SK-N-SH (cell line): Measurements from ENCODE around the gene TUBA3E. TPM values are rescaled to one million over a fixed set of nuclear protein-coding genes. Genes with fewer than 3 reads are reported as not detected.
"Not testable (repeated sequence)": the region's sequence is repeated elsewhere in the genome, so short reads cannot be mapped to it uniquely, and the experiment has no call there.

Experiments
- CTCF ChIA-PET: fragments of 300-600, 350-600 bp; formaldehyde crosslinking; extraction: SDS; loops from one replicate; lab custom pipeline; 2021; lab: Yijun Ruan, JAX
- POLR2A ChIA-PET: fragments of 350-600 bp; sonication (Branson Sonifier 250); formaldehyde crosslinking; extraction: SDS; loops from one replicate; lab custom pipeline; 2020; ENCODE audit warnings: antibody characterized with exemption, inconsistent platforms; lab: Yijun Ruan, JAX
- DNase-seq: peaks from one replicate; pipeline ENCODE4 v3.0.0; 2012
- H2AFZ ChIP-seq: fragments of 200-600 bp; sonication (generic); 2 replicates; pipeline ENCODE4 v1.8.1; 2016; ENCODE audit warnings: antibody characterized with exemption, mild to moderate bottlenecking, low read depth
- H3F3A ChIP-seq: fragments of 200-600 bp; sonication (generic); replicated peaks from 2 replicates; pipeline ENCODE3; 2016; ENCODE audit warnings: antibody characterized with exemption, mild to moderate bottlenecking; ENCODE audit not compliant: insufficient read depth
- H3K27ac ChIP-seq, 2 experiments: fragments of 200-500 bp in 1 of 2; fragments of 200-600 bp in 1 of 2; sonication (Bioruptor generic) in 1 of 2; sonication (generic), shearing (Covaris generic) in 1 of 2; 2 replicates each; pipeline versions ENCODE4 v1.5.1 to v1.6.1; 2014 to 2016; ENCODE audit warnings: low read depth in 2 of 2, inconsistent platforms in 1 of 2, low read length in 1 of 2, mild to moderate bottlenecking in 1 of 2, mixed read lengths in 1 of 2
- H3K27me3 ChIP-seq: fragments of 200-600 bp; sonication (generic), shearing (Covaris generic); 2 replicates; pipeline ENCODE4 v1.6.1; 2016; ENCODE audit warnings: mixed run types; ENCODE audit not compliant: insufficient read depth
- H3K36me3 ChIP-seq, 2 experiments: fragments of 200-500 bp in 1 of 2; fragments of 200-600 bp in 1 of 2; sonication (Bioruptor generic) in 1 of 2; sonication (generic) in 1 of 2; replicated peaks in 1 of 2; 2 replicates each; pipeline versions ENCODE3 to v1.5.1; 2014 to 2016; ENCODE audit warnings: low read length in 1 of 2, mild to moderate bottlenecking in 1 of 2; ENCODE audit not compliant: insufficient read depth in 2 of 2, control insufficient read depth in 1 of 2
- H3K4me1 ChIP-seq, 2 experiments: fragments of 200-500 bp in 1 of 2; fragments of 200-600 bp in 1 of 2; sonication (Bioruptor generic) in 1 of 2; sonication (generic), shearing (Covaris generic) in 1 of 2; 2 replicates each; pipeline versions ENCODE4 v1.5.1 to v1.6.1; 2014 to 2016; ENCODE audit warnings: low read depth in 1 of 2, low read length in 1 of 2, mixed run types in 1 of 2; ENCODE audit not compliant: insufficient read depth in 2 of 2, control insufficient read depth in 1 of 2
- H3K4me2 ChIP-seq: fragments of 200-600 bp; sonication (generic), shearing (Covaris generic); 2 replicates; pipeline ENCODE4 v1.6.1; 2017; ENCODE audit warnings: mixed run types
- H3K4me3 ChIP-seq, 2 experiments: fragments of 200-500 bp in 1 of 2; fragments of 200-600 bp in 1 of 2; sonication (Bioruptor generic) in 1 of 2; sonication (generic), shearing (Covaris generic) in 1 of 2; 2 replicates each; pipeline versions ENCODE4 v1.5.1 to v1.8.1; 2014 to 2016; ENCODE audit warnings: low read depth in 2 of 2, inconsistent platforms in 1 of 2, low read length in 1 of 2, mild to moderate bottlenecking in 1 of 2, mixed read lengths in 1 of 2, moderate library complexity in 1 of 2
- H3K79me2 ChIP-seq: fragments of 200-600 bp; sonication (generic); 2 replicates; pipeline ENCODE4 v1.8.1; 2017; ENCODE audit warnings: mild to moderate bottlenecking; ENCODE audit not compliant: insufficient read depth
- H3K9ac ChIP-seq: fragments of 200-600 bp; sonication (generic); 2 replicates; pipeline ENCODE4 v1.6.1; 2017; ENCODE audit warnings: mixed run types
- H3K9me2 ChIP-seq: fragments of 200-600 bp; sonication (generic); 2 replicates; pipeline ENCODE4 v1.6.1; 2017; ENCODE audit warnings: mixed run types
- H3K9me3 ChIP-seq: fragments of 200-600 bp; sonication (generic); 2 replicates; pipeline ENCODE4 v1.6.1; 2017; ENCODE audit warnings: mixed run types, mild to moderate bottlenecking, moderate library complexity
- H4K20me1 ChIP-seq: fragments of 200-600 bp; sonication (generic); 2 replicates; pipeline ENCODE4 v1.6.1; 2017; ENCODE audit warnings: mild to moderate bottlenecking, mixed run types; ENCODE audit not compliant: insufficient read depth
- WGBS: methylation state at CpG from one replicate; pipeline ENCODE4 v1.1.6; 2017; ENCODE audit warnings: low lambda C conversion rate; 5-methylcytosine and 5-hydroxymethylcytosine counted together
- polyA plus RNA-seq, 3 experiments: library from polyadenylated mRNA; depleted of rRNA; stranded (reverse); fragments of >200 nt; gene quantifications; 2 replicates each; pipeline ENCODE4 v1.2.3, GENCODE V29; 2012

TUBA3E gene
- polyA plus RNA-seq, 1 of the 3 experiments (the other 2 are of a cell fraction) = not detected

DNA sequence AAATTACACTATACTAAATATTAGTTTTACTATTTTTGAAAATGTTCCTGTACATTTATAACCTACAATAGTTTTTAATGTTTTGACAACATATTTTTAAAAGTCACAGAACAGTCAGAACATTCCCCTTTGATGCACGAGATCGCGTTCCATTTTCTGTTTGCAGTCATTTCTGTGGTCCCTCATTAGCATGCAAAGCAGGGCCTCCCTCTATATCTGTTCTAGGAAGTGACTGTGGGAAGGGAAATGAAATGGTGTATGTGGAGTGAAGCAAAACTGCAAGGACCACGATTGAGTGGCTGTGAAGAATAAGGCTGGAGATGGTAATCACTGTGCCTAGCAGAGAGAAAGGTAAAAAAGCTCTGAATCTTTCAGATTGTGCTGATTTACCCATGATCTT, 24.3 kb upstream of the TUBA3E start:
- H3F3A ChIP-seq, H2AFZ ChIP-seq, H3K9ac ChIP-seq, POLR2A ChIA-PET, H3K4me3 ChIP-seq, H3K4me2 ChIP-seq, H3K36me3 ChIP-seq, DNase-seq, H3K9me2 ChIP-seq, H3K27ac ChIP-seq, H3K4me1 ChIP-seq, CTCF ChIA-PET, H3K27me3 ChIP-seq, H4K20me1 ChIP-seq, H3K79me2 ChIP-seq, H3K9me3 ChIP-seq: not testable (repeated sequence)
- WGBS = 43% methylated on average over 4 of the region's 4 CpGs

DNA sequence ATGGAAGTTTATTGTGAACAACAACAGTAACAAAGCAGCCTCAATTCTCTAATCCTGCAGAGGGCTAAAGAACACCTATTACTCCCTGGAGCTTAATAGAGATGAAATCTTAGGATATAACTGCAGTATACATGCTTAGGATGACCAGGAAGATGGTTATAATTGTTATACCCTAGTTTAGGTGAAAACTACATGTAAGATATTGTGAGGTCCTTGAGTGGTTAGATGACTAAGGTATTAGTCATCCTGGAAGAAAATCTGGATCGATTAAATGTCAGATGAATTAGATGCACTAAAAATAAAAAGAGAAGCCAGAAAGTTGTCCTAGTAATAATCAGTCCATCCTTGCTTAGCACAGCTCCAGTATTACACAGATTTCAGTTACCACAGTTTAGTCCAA, 22.3 kb upstream of the TUBA3E start:
- H4K20me1 ChIP-seq, H3K9me3 ChIP-seq, H3K36me3 ChIP-seq, POLR2A ChIA-PET, H3K27me3 ChIP-seq, H3F3A ChIP-seq, H3K9me2 ChIP-seq, H3K4me1 ChIP-seq, H3K79me2 ChIP-seq, H3K27ac ChIP-seq, CTCF ChIA-PET, H3K9ac ChIP-seq, DNase-seq, H2AFZ ChIP-seq, H3K4me3 ChIP-seq, H3K4me2 ChIP-seq: not testable (repeated sequence)
- 0% methylated on average over 1 of the region's 1 CpG for WGBS

GRCh38 chr2:130219147-130219546, 20.9 kb upstream of the TUBA3E start:
- H3K9me2 ChIP-seq, CTCF ChIA-PET, H3K4me3 ChIP-seq, H2AFZ ChIP-seq, H3K9me3 ChIP-seq, H3K4me2 ChIP-seq, H3F3A ChIP-seq, H3K27me3 ChIP-seq, DNase-seq, H3K36me3 ChIP-seq, H4K20me1 ChIP-seq, POLR2A ChIA-PET, H3K27ac ChIP-seq, H3K4me1 ChIP-seq, H3K9ac ChIP-seq, H3K79me2 ChIP-seq: not testable (repeated sequence)
- WGBS = 65% methylated on average over 2 of the region's 2 CpGs

DNA sequence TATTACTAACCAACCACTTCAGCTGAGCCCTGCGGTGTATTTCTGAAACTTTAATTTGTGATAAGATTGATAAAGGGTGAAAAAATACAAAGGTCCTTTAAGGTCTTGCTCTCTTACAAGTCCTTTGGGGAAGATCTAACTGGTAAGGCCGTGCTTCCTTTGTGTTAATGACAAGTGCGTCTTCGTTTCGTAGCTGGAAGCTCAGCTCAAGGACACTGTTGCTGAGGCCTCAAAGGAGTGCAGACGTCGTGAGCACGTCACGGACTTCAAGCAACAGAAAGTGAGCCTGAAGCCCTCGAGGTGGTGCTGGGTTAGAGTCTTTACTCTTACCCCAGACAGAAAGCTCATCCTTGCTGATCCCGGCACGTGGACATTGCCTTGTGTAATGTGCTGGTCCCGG, 8.8 kb upstream of the TUBA3E start:
- H2AFZ ChIP-seq, H3K9ac ChIP-seq, H3K27ac ChIP-seq, H3F3A ChIP-seq, POLR2A ChIA-PET, H3K9me3 ChIP-seq, H3K79me2 ChIP-seq, H3K27me3 ChIP-seq, H3K36me3 ChIP-seq, CTCF ChIA-PET, H3K4me2 ChIP-seq, DNase-seq, H3K9me2 ChIP-seq, H3K4me3 ChIP-seq, H4K20me1 ChIP-seq, H3K4me1 ChIP-seq: not testable (repeated sequence)
- WGBS = 78% methylated on average over 11 of the region's 13 CpGs

DNA sequence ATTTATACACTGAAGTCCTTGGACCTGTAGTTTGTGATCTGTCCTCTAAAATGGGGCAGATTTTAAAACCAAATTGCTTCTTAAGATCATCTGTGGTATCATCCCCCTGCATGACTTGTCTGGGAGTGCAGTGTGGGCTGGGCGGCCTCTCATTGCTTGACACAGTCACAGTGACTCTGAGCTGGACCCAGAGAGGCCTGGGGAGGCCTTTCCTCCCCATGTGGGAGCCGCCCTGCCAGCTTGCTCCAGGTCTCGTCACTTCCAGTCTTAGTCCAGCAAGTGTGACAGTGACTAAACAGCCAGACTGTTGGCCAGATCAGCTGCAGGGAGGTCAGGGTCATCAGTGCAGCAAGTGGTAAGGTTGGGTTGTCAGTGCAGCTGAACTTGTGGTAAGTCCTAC, 4.9 kb upstream of the TUBA3E start:
- DNase-seq, H2AFZ ChIP-seq, H3K4me2 ChIP-seq, H3K9me2 ChIP-seq, H3K79me2 ChIP-seq, POLR2A ChIA-PET, H3K9ac ChIP-seq, H3K36me3 ChIP-seq, H3K4me3 ChIP-seq, CTCF ChIA-PET, H4K20me1 ChIP-seq, H3F3A ChIP-seq, H3K9me3 ChIP-seq, H3K27me3 ChIP-seq, H3K4me1 ChIP-seq, H3K27ac ChIP-seq: not testable (repeated sequence)
- 100% methylated on average over 1 of the region's 3 CpGs for WGBS

GRCh38 chr2:130202518-130202917, 4.3 kb upstream of the TUBA3E start:
- H2AFZ ChIP-seq, H4K20me1 ChIP-seq, H3K36me3 ChIP-seq, H3K4me2 ChIP-seq, H3K27me3 ChIP-seq, H3K4me1 ChIP-seq, H3K79me2 ChIP-seq, H3F3A ChIP-seq, H3K9me3 ChIP-seq, H3K9ac ChIP-seq, H3K4me3 ChIP-seq, H3K27ac ChIP-seq, POLR2A ChIA-PET, H3K9me2 ChIP-seq: not testable (repeated sequence)
- 0% methylated on average over 1 of the region's 7 CpGs for WGBS
- DNase-seq = peak; percentile 38
- CTCF ChIA-PET = interaction anchor here (1.0 kb wide), 1 partner anchor 131 kb away, joined by 3 read pairs; no protein-coding TSS in a partner anchor

DNA sequence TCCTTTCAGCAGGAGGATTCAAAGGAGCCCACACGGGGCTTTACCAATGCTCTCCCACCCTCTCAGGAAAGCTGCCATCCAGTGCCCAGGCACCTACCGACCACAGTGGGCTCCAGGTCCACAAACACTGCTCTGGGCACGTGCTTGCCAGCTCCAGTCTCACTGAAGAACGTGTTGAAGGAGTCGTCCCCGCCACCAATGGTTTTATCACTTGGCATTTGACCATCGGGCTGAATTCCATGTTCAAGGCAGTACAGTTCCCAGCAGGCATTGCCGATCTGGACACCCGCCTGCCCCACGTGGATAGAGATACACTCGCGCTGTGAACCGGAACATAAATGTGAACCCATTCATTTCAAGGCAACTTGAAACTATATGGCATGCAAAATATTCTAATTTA, 2.2 kb downstream of the TUBA3E start:
- WGBS = 91% methylated on average over 7 of the region's 13 CpGs
- POLR2A ChIA-PET = not testable (repeated sequence)

More for the DNA sequence above, 2.2 kb downstream of the TUBA3E start:
- H3K4me1 ChIP-seq, DNase-seq, H3K4me3 ChIP-seq, H3K9ac ChIP-seq, CTCF ChIA-PET, H4K20me1 ChIP-seq, H3K9me3 ChIP-seq, H3K27ac ChIP-seq, H3K79me2 ChIP-seq, H3K4me2 ChIP-seq, H3K27me3 ChIP-seq, H3K36me3 ChIP-seq, H3F3A ChIP-seq, H2AFZ ChIP-seq, H3K9me2 ChIP-seq: not testable (repeated sequence)
